HepG2 (cell line): ENCODE data around the gene FAM3D. TPM values are rescaled to one million over a fixed set of nuclear protein-coding genes. Genes with fewer than 3 reads are reported as not detected.

ENCODE experiments used
- ATAC-seq: fragments of 200-7000 bp; cut with Tn5 transposase; 3 replicates; pipeline ENCODE4 v1.9.1; 2020; ENCODE audit warnings: mild to moderate bottlenecking, moderate library complexity
- BruUV-seq: library from RNA; stranded (reverse); fragments of 400-500 nt; replicated peaks from 2 replicates; lab custom pipeline; 2021; lab: Mats Ljungman, UMichigan
- CTCF ChIA-PET: fragments of 300-600 bp; formaldehyde crosslinking; extraction: SDS; loops from one replicate; lab custom pipeline; 2021; ENCODE audit warnings: low total read pairs, inconsistent platforms, low intra/inter-chr PET ratio; lab: Yijun Ruan, JAX
- POLR2A ChIA-PET: fragments of 350-600 bp; sonication (Branson Sonifier 250); formaldehyde crosslinking; loops from one replicate; lab custom pipeline; 2020; ENCODE audit warnings: antibody characterized with exemption, inconsistent platforms; lab: Yijun Ruan, JAX
- DNase-seq: peaks from one replicate; pipeline ENCODE4 v3.0.0-alpha.2; 2015; ENCODE audit warnings: low spot score
- FAIRE-seq: peaks from 3 replicates; lab custom pipeline; 2011; peaks lifted over from hg19 to GRCh38; lab: Jason Lieb, UNC
- H2AFZ ChIP-seq: one replicate; pipeline ENCODE4 v1.6.1; 2011; ENCODE audit warnings: low read length, inconsistent platforms
- H3K27ac ChIP-seq: fragments of 300-600 bp; 3 replicates; pipeline ENCODE4 v1.8.0; 2011; ENCODE audit warnings: mixed run types, mild to moderate bottlenecking, mixed read lengths, low read length, inconsistent platforms; ENCODE audit not compliant: insufficient read depth; ENCODE audit errors: extremely low read length
- H3K27me3 ChIP-seq, 2 experiments: fragments of 200-600 bp in 1 of 2; 2 replicates in 1 of 2; 3 replicates in 1 of 2; pipeline versions ENCODE4 v1.6.0 to v1.8.0; 2011; ENCODE audit warnings: low read length in 2 of 2, mild to moderate bottlenecking in 2 of 2, moderate library complexity in 2 of 2, inconsistent platforms in 1 of 2; ENCODE audit not compliant: insufficient read depth in 2 of 2, control insufficient read depth in 1 of 2
- H3K36me3 ChIP-seq, 2 experiments: fragments of 200-600 bp in 1 of 2; replicated peaks in 1 of 2; 2 replicates in 1 of 2; 3 replicates in 1 of 2; pipeline versions ENCODE4 v1.5.1 to v1.8.0; 2011; ENCODE audit warnings: low read length in 2 of 2, inconsistent platforms in 1 of 2; ENCODE audit not compliant: insufficient read depth in 2 of 2, control insufficient read depth in 1 of 2
- H3K4me1 ChIP-seq: 2 replicates; pipeline ENCODE4 v1.5.1; 2012; ENCODE audit warnings: low read length, inconsistent platforms; ENCODE audit not compliant: insufficient read depth
- H3K4me2 ChIP-seq: 2 replicates; pipeline ENCODE4 v1.6.0; 2011; ENCODE audit warnings: low read depth, low read length, inconsistent platforms
- H3K4me3 ChIP-seq, 3 experiments: fragments of 200-600 bp in 1 of 3; sonication (generic), shearing (Covaris generic) in 1 of 3; replicated peaks in 1 of 3; 2 replicates each; pipeline ENCODE4 v1.5.1; 2011 to 2016; ENCODE audit warnings: low read length in 3 of 3, inconsistent platforms in 2 of 3, low read depth in 2 of 3, mild to moderate bottlenecking in 2 of 3, control low read depth in 1 of 3, mixed read lengths in 1 of 3; ENCODE audit not compliant: insufficient read depth in 1 of 3
- H3K79me2 ChIP-seq: one replicate; pipeline ENCODE4 v1.6.1; 2011; ENCODE audit warnings: low read length, inconsistent platforms; ENCODE audit not compliant: insufficient read depth
- H3K9ac ChIP-seq: 2 replicates; pipeline ENCODE4 v1.6.0; 2011; ENCODE audit warnings: mild to moderate bottlenecking, low read depth, low read length, inconsistent platforms; ENCODE audit not compliant: insufficient read depth
- H3K9me3 ChIP-seq: 2 replicates; pipeline ENCODE4 v1.5.1; 2012; ENCODE audit warnings: mild to moderate bottlenecking, low read length
- H4K20me1 ChIP-seq: 2 replicates; pipeline ENCODE4 v1.6.0; 2011; ENCODE audit warnings: inconsistent platforms, mild to moderate bottlenecking, low read length, moderate library complexity; ENCODE audit not compliant: insufficient read depth
- ARNT2 ChIP-seq: sonication (generic); formaldehyde crosslinking; IDR thresholded peaks from 2 replicates; pipeline ENCODE4 v1.8.0; 2022; ENCODE audit warnings: mild to moderate bottlenecking, low read depth, missing genetic modification reagents, moderate library complexity
- CCDC6 ChIP-seq: sonication (generic); formaldehyde crosslinking; IDR thresholded peaks from 2 replicates; pipeline ENCODE4 v1.8.1; 2022; ENCODE audit warnings: mild to moderate bottlenecking, missing genetic modification reagents, moderate library complexity
- JUNB ChIP-seq: sonication (generic); formaldehyde crosslinking; IDR thresholded peaks from 2 replicates; pipeline ENCODE4 v1.8.0; 2022; ENCODE audit warnings: missing genetic modification reagents, mild to moderate bottlenecking, borderline replicate concordance
- MAFK ChIP-seq, 2 experiments: IDR thresholded peaks in 1 of 2; conservative IDR thresholded peaks in 1 of 2; 2 replicates each; pipeline ENCODE4 v1.6.1; 2011; ENCODE audit warnings: improper control_type of control experiment in 2 of 2, low read length in 2 of 2
- NFYB ChIP-seq: sonication (generic); formaldehyde crosslinking; IDR thresholded peaks from 2 replicates; pipeline ENCODE4 v1.4.0; 2020; ENCODE audit warnings: missing genetic modification reagents
- NKX3-1 ChIP-seq: sonication (generic); formaldehyde crosslinking; IDR thresholded peaks from 2 replicates; pipeline ENCODE4 v1.5.0; 2020; ENCODE audit warnings: missing genetic modification reagents
- TEAD3 ChIP-seq: optimal IDR thresholded peaks from 2 replicates; pipeline ENCODE3; 2016; ENCODE audit warnings: borderline replicate concordance
- ZFP37 ChIP-seq: sonication (generic); formaldehyde crosslinking; IDR thresholded peaks from 2 replicates; pipeline ENCODE4 v1.4.0; 2020; ENCODE audit warnings: missing genetic modification reagents, borderline replicate concordance
- ZNF205 ChIP-seq: IDR thresholded peaks from 2 replicates; pipeline ENCODE4 v1.6.1; 2018; ENCODE audit warnings: missing biosample characterization, missing genetic modification reagents
- ZNF30 ChIP-seq: sonication (generic); formaldehyde crosslinking; IDR thresholded peaks from 2 replicates; pipeline ENCODE4 v1.5.0; 2020; ENCODE audit warnings: mild to moderate bottlenecking, missing genetic modification reagents
- ZNF841 ChIP-seq: sonication (generic); formaldehyde crosslinking; IDR thresholded peaks from 2 replicates; pipeline ENCODE4 v1.8.1; 2023; ENCODE audit warnings: missing genetic modification reagents, borderline replicate concordance
- ZSCAN22 ChIP-seq: sonication (generic); formaldehyde crosslinking; IDR thresholded peaks from 2 replicates; pipeline ENCODE4 v1.4.0; 2020; ENCODE audit warnings: mild to moderate bottlenecking, missing genetic modification reagents
- WGBS: methylation state at CpG from one replicate; pipeline ENCODE4 v1.1.6; 2017; ENCODE audit warnings: low lambda C conversion rate; 5-methylcytosine and 5-hydroxymethylcytosine counted together
- in situ Hi-C: cut with HindIII; loops from 2 replicates; pipeline ENCODE4 v1.10.0; 2017; ENCODE audit warnings: low pct_unique_long_range_greater_than_20kb; ENCODE audit not compliant: extremely low pct_ligation_motif_present
- intact Hi-C: fragments of 100-400 bp; cut with micrococcal nuclease; formaldehyde crosslinking; loops from one replicate; pipeline ENCODE4 v1.10.0; 2022; ENCODE audit not compliant: unreplicated experiment
- polyA plus RNA-seq, 8 experiments: library from polyadenylated mRNA; depleted of rRNA in 3 of 8; stranded (reverse) in 7 of 8; unstranded in 1 of 8; fragments of >200 nt; fragmentation: Illumina TruSeq in 4 of 8; extraction: Trizol in 4 of 8; gene quantifications; 2 replicates each; pipeline versions ENCODE4 v1.2.1 to v1.2.3, GENCODE V29; 2011 to 2016; ENCODE audit warnings: low read depth in 4 of 8, missing spikeins in 1 of 8, mixed read lengths in 1 of 8; ENCODE audit not compliant: insufficient read depth in 1 of 8
- total RNA-seq, 5 experiments: library from RNA; depleted of rRNA; stranded (reverse); fragments of >200 nt; fragmentation: Illumina TruSeq; extraction: Trizol; gene quantifications; 2 replicates each; pipeline ENCODE4 v1.2.3, GENCODE V29; 2016; ENCODE audit warnings: low read depth in 1 of 5
- TF ChIP-seq, protein P1 (sequence below): IDR thresholded peaks from 2 replicates; pipeline ENCODE4 v1.6.1; 2016; ENCODE audit warnings: mild to moderate bottlenecking, missing biosample characterization, missing genetic modification reagents
- TF ChIP-seq, protein P2 (sequence below): sonication (generic); formaldehyde crosslinking; IDR thresholded peaks from 2 replicates; pipeline ENCODE4 v1.4.0; 2020; ENCODE audit warnings: missing genetic modification reagents, mild to moderate bottlenecking, borderline replicate concordance
- TF ChIP-seq, protein P3 (sequence below): sonication (generic); formaldehyde crosslinking; IDR thresholded peaks from 2 replicates; pipeline ENCODE4 v1.8.0; 2022; ENCODE audit warnings: mild to moderate bottlenecking, missing genetic modification reagents; ENCODE audit not compliant: insufficient replicate concordance

FAM3D gene
- total and polyA plus RNA-seq, 2 of the 13 experiments (the other 11 are each of a cell fraction or from before 2014, with no cell fraction given): not detected

- BruUV-seq: no TSS peak
- TF ChIP-seq NFYB (CRISPR knock-in tag) (no peak), MAFK (conservative IDR thresholded peaks at IDR 0.05 in 1 of 2, IDR thresholded peaks at IDR 0.05 in 1 of 2; ENCODE audit: low read length in 2 of 2) (no peak), JUNB (CRISPR knock-in tag) (no peak), ZFP37 (CRISPR knock-in tag) (no peak), ARNT2 (CRISPR knock-in tag) (no peak), TEAD3 (CRISPR knock-in tag) (no peak), CCDC6 (CRISPR knock-in tag) (no peak), ZSCAN22 (CRISPR knock-in tag) (no peak), NKX3-1 (CRISPR knock-in tag) (no peak), ZNF841 (CRISPR knock-in tag) (no peak), ZNF30 (CRISPR knock-in tag) (no peak), ZNF205 (CRISPR knock-in tag) (no peak)
- TF ChIP-seq, protein P1, sequence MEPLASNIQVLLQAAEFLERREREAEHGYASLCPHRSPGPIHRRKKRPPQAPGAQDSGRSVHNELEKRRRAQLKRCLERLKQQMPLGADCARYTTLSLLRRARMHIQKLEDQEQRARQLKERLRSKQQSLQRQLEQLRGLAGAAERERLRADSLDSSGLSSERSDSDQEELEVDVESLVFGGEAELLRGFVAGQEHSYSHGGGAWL (CRISPR knock-in tag): no peak
- TF ChIP-seq, protein P2, sequence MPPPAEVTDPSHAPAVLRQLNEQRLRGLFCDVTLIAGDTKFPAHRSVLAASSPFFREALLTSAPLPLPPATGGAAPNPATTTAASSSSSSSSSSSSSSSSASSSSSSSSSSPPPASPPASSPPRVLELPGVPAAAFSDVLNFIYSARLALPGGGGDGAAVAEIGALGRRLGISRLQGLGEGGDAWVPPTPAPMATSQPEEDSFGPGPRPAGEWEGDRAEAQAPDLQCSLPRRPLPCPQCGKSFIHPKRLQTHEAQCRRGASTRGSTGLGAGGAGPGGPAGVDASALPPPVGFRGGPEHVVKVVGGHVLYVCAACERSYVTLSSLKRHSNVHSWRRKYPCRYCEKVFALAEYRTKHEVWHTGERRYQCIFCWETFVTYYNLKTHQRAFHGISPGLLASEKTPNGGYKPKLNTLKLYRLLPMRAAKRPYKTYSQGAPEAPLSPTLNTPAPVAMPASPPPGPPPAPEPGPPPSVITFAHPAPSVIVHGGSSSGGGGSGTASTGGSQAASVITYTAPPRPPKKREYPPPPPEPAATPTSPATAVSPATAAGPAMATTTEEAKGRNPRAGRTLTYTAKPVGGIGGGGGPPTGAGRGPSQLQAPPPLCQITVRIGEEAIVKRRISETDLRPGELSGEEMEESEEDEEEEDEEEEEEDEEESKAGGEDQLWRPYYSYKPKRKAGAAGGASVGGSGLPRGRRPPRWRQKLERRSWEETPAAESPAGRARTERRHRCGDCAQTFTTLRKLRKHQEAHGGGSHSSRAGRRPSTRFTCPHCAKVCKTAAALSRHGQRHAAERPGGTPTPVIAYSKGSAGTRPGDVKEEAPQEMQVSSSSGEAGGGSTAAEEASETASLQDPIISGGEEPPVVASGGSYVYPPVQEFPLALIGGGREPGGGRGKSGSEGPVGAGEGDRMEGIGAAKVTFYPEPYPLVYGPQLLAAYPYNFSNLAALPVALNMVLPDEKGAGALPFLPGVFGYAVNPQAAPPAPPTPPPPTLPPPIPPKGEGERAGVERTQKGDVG (CRISPR knock-in tag): no peak
- TF ChIP-seq, protein P3, sequence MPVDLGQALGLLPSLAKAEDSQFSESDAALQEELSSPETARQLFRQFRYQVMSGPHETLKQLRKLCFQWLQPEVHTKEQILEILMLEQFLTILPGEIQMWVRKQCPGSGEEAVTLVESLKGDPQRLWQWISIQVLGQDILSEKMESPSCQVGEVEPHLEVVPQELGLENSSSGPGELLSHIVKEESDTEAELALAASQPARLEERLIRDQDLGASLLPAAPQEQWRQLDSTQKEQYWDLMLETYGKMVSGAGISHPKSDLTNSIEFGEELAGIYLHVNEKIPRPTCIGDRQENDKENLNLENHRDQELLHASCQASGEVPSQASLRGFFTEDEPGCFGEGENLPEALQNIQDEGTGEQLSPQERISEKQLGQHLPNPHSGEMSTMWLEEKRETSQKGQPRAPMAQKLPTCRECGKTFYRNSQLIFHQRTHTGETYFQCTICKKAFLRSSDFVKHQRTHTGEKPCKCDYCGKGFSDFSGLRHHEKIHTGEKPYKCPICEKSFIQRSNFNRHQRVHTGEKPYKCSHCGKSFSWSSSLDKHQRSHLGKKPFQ: no peak
- DNase-seq: no peak
Measured at GRCh38 chr3:58613236-58614132, 53.1 kb downstream of the FAM3D start.

More at GRCh38 chr3:58613236-58614132, 53.1 kb downstream of the FAM3D start:
- intact Hi-C loops: no loop called here
- ChIA-PET CTCF (no interaction called here), POLR2A (no interaction called here)
- Histone ChIP-seq H3K27ac (no peak overlapping the region), H3K9me3 (no peaks in the 10 kb centered on the region), H3K4me3 (no peak overlapping the region), H3K36me3 (no peaks in the 10 kb centered on the region), H3K4me1 (no peaks in the 10 kb centered on the region), H3K27me3 (peaks cover 0 to 5% of the 10 kb centered on the region in 2 experiments; a peak in 2 of 5 replicates), H2AFZ (no peak overlapping the region), H3K9ac (no peak overlapping the region), H4K20me1 (no peaks in the 10 kb centered on the region), H3K4me2 (no peak overlapping the region), H3K79me2 (no peaks in the 10 kb centered on the region)
- FAIRE-seq (no peak), ATAC-seq (no peak)
- 40% methylated on average over 6 of the region's 7 CpGs for WGBS
- in situ Hi-C loops: no loop called here
